ENCODE results near the gene OXCT2. TPM values are rescaled to one million over a fixed set of nuclear protein-coding genes. Genes with fewer than 3 reads are reported as not detected.

The OXCT2 gene
- polyA plus RNA-seq, 1 of the 3 experiments (the other 2 are of a cell fraction): 0.44 TPM

GRCh38 chr1:39761016-39761415 is 10.1 kb downstream of the OXCT2 start:
- H3K9me3 ChIP-seq: no peaks in the 10 kb centered on the region
- ChIA-PET POLR2A (no interaction called here), CTCF (no interaction called here)
- no peak for DNase-seq
- no peak overlapping the region for H3K4me2 ChIP-seq
- no peaks in the 10 kb centered on the region for H4K20me1 ChIP-seq (ENCODE audit: insufficient read depth)
- H3K9me2 ChIP-seq: no peaks in the 10 kb centered on the region
- no peak overlapping the region for H2AFZ ChIP-seq (ENCODE audit: low read depth)
- no peak overlapping the region for H3K27ac ChIP-seq (ENCODE audit: low read depth in 2 of 2, low read length in 1 of 2)
- H3K4me1 ChIP-seq (ENCODE audit: control insufficient read depth in 1 of 2, insufficient read depth in 2 of 2, low read depth in 1 of 2, low read length in 1 of 2): no peaks in the 10 kb centered on the region; a peak in 1 of 4 replicates
- H3K9ac ChIP-seq: no peak overlapping the region
- WGBS (ENCODE audit: low lambda C conversion rate): 74% methylated on average over 8 of the region's 9 CpGs
- TF ChIP-seq CTCF (IDR thresholded peaks at IDR 0.05) (no peak), SIN3A (IDR thresholded peaks at IDR 0.05; ENCODE audit: borderline replicate concordance, low read depth, low read length) (no peak), RXRA (IDR thresholded peaks at IDR 0.05; ENCODE audit: borderline replicate concordance, low read depth) (no peak), ELF1 (IDR thresholded peaks at IDR 0.05) (no peak)
- TF ChIP-seq, protein P1, sequence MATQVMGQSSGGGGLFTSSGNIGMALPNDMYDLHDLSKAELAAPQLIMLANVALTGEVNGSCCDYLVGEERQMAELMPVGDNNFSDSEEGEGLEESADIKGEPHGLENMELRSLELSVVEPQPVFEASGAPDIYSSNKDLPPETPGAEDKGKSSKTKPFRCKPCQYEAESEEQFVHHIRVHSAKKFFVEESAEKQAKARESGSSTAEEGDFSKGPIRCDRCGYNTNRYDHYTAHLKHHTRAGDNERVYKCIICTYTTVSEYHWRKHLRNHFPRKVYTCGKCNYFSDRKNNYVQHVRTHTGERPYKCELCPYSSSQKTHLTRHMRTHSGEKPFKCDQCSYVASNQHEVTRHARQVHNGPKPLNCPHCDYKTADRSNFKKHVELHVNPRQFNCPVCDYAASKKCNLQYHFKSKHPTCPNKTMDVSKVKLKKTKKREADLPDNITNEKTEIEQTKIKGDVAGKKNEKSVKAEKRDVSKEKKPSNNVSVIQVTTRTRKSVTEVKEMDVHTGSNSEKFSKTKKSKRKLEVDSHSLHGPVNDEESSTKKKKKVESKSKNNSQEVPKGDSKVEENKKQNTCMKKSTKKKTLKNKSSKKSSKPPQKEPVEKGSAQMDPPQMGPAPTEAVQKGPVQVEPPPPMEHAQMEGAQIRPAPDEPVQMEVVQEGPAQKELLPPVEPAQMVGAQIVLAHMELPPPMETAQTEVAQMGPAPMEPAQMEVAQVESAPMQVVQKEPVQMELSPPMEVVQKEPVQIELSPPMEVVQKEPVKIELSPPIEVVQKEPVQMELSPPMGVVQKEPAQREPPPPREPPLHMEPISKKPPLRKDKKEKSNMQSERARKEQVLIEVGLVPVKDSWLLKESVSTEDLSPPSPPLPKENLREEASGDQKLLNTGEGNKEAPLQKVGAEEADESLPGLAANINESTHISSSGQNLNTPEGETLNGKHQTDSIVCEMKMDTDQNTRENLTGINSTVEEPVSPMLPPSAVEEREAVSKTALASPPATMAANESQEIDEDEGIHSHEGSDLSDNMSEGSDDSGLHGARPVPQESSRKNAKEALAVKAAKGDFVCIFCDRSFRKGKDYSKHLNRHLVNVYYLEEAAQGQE (IDR thresholded peaks at IDR 0.05; ENCODE audit: low read depth, low read length): no peak
- no peak overlapping the region for H3K4me3 ChIP-seq (ENCODE audit: low read depth in 2 of 2, low read length in 1 of 2)
- H3K36me3 ChIP-seq (replicated peaks in 1 of 2; ENCODE audit: control insufficient read depth in 1 of 2, insufficient read depth in 2 of 2, low read length in 1 of 2): peaks cover 15 to 19% of the 10 kb centered on the region in 2 experiments
- no peaks in the 10 kb centered on the region for H3K27me3 ChIP-seq (ENCODE audit: insufficient read depth)
- H3F3A ChIP-seq (replicated peaks; ENCODE audit: insufficient read depth): peaks cover 4% of the 10 kb centered on the region
- H3K79me2 ChIP-seq (ENCODE audit: insufficient read depth): no peaks in the 10 kb centered on the region

DNA sequence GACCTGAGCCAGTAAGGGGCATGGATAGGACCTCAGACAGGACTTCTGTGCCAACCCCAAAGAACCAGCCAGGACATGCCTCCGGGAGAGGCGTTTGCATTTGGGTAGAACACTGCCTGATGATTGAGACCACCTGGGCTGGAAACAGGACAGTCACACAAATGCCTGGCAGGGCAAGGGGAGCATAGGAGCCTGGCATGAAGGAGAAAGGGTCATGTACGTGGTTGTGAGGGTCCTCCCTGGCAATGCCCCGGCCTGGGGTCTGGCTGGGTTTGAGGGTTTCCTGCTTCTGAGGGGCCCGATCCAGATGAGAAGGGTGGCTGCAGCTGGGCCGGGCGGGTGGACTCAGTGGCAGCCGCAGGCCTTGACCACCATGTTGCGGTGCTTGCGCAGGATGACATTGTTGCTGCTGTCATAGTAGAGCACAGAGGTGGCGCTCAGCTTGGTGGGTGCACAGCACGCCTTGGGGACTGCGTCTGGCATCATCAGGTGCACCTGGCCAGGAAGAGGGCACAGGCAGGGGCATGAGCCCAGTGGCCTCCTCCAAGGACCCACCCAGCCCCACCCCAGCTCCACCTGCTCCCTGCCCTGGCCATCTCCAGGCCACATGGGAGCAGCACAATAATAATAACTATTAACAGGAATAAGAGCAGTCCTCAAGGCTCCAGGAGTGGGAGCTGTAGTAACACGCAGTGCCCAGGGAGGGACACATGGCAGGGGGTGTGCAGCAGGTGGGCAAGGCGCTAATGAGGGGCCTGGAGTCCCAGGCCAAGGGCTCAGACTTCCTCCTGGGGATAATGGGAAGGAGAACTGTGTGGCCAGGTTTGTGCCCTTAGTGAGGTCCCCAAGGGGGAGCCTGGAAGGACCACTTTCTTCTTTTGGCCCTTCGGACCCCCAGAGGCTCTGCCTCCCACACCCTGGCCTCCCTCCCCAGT is 10.8 kb downstream of the OXCT2 start:
- Histone ChIP-seq H4K20me1 (ENCODE audit: insufficient read depth) (no peaks in the 10 kb centered on the region), H3K9me3 (no peaks in the 10 kb centered on the region), H3K27me3 (ENCODE audit: insufficient read depth) (no peaks in the 10 kb centered on the region), H2AFZ (ENCODE audit: low read depth) (no peak overlapping the region), H3K4me2 (no peak overlapping the region), H3K79me2 (ENCODE audit: insufficient read depth) (no peaks in the 10 kb centered on the region), H3K4me1 (ENCODE audit: control insufficient read depth in 1 of 2, insufficient read depth in 2 of 2, low read depth in 1 of 2, low read length in 1 of 2) (no peaks in the 10 kb centered on the region; a peak in 1 of 4 replicates), H3K4me3 (ENCODE audit: low read depth in 2 of 2, low read length in 1 of 2) (no peak overlapping the region), H3K9me2 (no peaks in the 10 kb centered on the region), H3K9ac (no peak overlapping the region), H3K27ac (ENCODE audit: low read depth in 2 of 2, low read length in 1 of 2) (no peak overlapping the region; a peak in 1 of 4 replicates), H3F3A (replicated peaks; ENCODE audit: insufficient read depth) (peaks cover 4% of the 10 kb centered on the region), H3K36me3 (replicated peaks in 1 of 2; ENCODE audit: control insufficient read depth in 1 of 2, insufficient read depth in 2 of 2, low read length in 1 of 2) (peaks cover 15 to 26% of the 10 kb centered on the region in 2 experiments)
- ChIA-PET POLR2A (no interaction called here), CTCF (no interaction called here)
- WGBS (ENCODE audit: low lambda C conversion rate): 85% methylated on average over 10 of the region's 16 CpGs
- no peak for DNase-seq
- TF ChIP-seq GATA2 (CRISPR knock-in tag; IDR thresholded peaks at IDR 0.05) (no peak), MAX (IDR thresholded peaks at IDR 0.05; ENCODE audit: low read depth) (no peak), RAD21 (IDR thresholded peaks at IDR 0.05; ENCODE audit: low read length) (no peak), TEAD4 (IDR thresholded peaks at IDR 0.05; ENCODE audit: borderline replicate concordance, insufficient read depth) (no peak), FOXJ3 (CRISPR knock-in tag; IDR thresholded peaks at IDR 0.05) (no peak), TCF12 (IDR thresholded peaks at IDR 0.05) (no peak), ELF1 (IDR thresholded peaks at IDR 0.05) (no peak), ZBTB33 (IDR thresholded peaks at IDR 0.05; ENCODE audit: borderline replicate concordance, low read depth) (no peak), RCOR1 (IDR thresholded peaks at IDR 0.05; ENCODE audit: low read length) (no peak), JUND (IDR thresholded peaks at IDR 0.05) (no peak), IRF3 (IDR thresholded peaks at IDR 0.05; ENCODE audit: low read depth, low read length) (no peak), SMC3 (IDR thresholded peaks at IDR 0.05; ENCODE audit: low read depth, low read length) (no peak), TAF1 (IDR thresholded peaks at IDR 0.05; ENCODE audit: borderline replicate concordance, low read depth, low read length) (no peak), FOSL2 (IDR thresholded peaks at IDR 0.05; ENCODE audit: borderline replicate concordance, low read depth) (no peak)
